ENCODE results near the gene ISG20L2.

- peak; percentile 67 to 83 (median 80) for TF ChIP-seq CTCF (IDR thresholded peaks at IDR 0.05)
- TF ChIP-seq POLR2A (IDR thresholded peaks at IDR 0.05) = no peak
These were observed 22.5 kb downstream of the ISG20L2 start for GRCh38 chr1:156705918-156706656.
